NOMO-1 treated with DMSO at 0.1 percent for 48 hours (cell line): ENCODE measurements around the gene MACROD2.
A peak's percentile ranks its signal among the peaks of the same experiment; 100 is the strongest.
"Not testable (repeated sequence)": the region's sequence is repeated elsewhere in the genome, so short reads cannot be mapped to it uniquely, and the experiment has no call there.

Experiments used
- DNase-seq: peaks from one replicate; lab custom pipeline; 2025; ENCODE audit not compliant: unreplicated experiment; lab: John Stamatoyannopoulos, UW

The MACROD2 gene

GRCh38 chr20:14189794-14190402 is 194.6 kb downstream of the MACROD2 start:
- DNase-seq: peak; percentile 2

- DNase-seq: no peak
Measured at GRCh38 chr20:14191559-14191958, 196.2 kb downstream of the MACROD2 start.

- DNase-seq: no peak
Measured at GRCh38 chr20:14193443-14193842, 198.1 kb downstream of the MACROD2 start.

- no peak for DNase-seq
Measured at GRCh38 chr20:14193885-14194284, 198.6 kb downstream of the MACROD2 start.

GRCh38 chr20:14197097-14197496 is 201.8 kb downstream of the MACROD2 start:
- DNase-seq: no peak

GRCh38 chr20:14198416-14198815 is 203.1 kb downstream of the MACROD2 start:
- DNase-seq: no peak

GRCh38 chr20:14199111-14199510 is 203.8 kb downstream of the MACROD2 start:
- no peak for DNase-seq

- DNase-seq: no peak
Measured at GRCh38 chr20:14203657-14204056, 208.3 kb downstream of the MACROD2 start.

- no peak for DNase-seq
Measured at GRCh38 chr20:14207591-14207990, 212.3 kb downstream of the MACROD2 start.

- DNase-seq: no peak
Measured at GRCh38 chr20:14208956-14209355, 213.6 kb downstream of the MACROD2 start.

- no peak for DNase-seq
Measured at GRCh38 chr20:14210146-14210545, 214.8 kb downstream of the MACROD2 start.

GRCh38 chr20:14214046-14214445 is 218.7 kb downstream of the MACROD2 start:
- DNase-seq: no peak

GRCh38 chr20:14215880-14216279 is 220.6 kb downstream of the MACROD2 start:
- DNase-seq: not testable (repeated sequence)

GRCh38 chr20:14219801-14220461 is 224.6 kb downstream of the MACROD2 start:
- DNase-seq: no peak

GRCh38 chr20:14220986-14221385 is 225.7 kb downstream of the MACROD2 start:
- DNase-seq: no peak

- no peak for DNase-seq
Measured at GRCh38 chr20:14223806-14224205, 228.5 kb downstream of the MACROD2 start.

GRCh38 chr20:14226051-14227049 is 231.0 kb downstream of the MACROD2 start:
- DNase-seq: not testable (repeated sequence)

GRCh38 chr20:14232650-14233049 is 237.3 kb downstream of the MACROD2 start:
- DNase-seq: no peak

GRCh38 chr20:14234666-14235295 is 239.5 kb downstream of the MACROD2 start:
- DNase-seq: no peak

GRCh38 chr20:14235355-14235754 is 240.0 kb downstream of the MACROD2 start:
- peak; percentile 60 for DNase-seq

GRCh38 chr20:14245368-14245970 is 250.2 kb downstream of the MACROD2 start:
- no peak for DNase-seq
